ENCODE measurements around the gene EGLN1.

GRCh38 chr1:231334079-231334666 lies 87.9 kb downstream of the EGLN1 start:
- TF ChIP-seq GATA3 (IDR thresholded peaks at IDR 0.05; ENCODE audit: low read depth, low read length): no peak
- TF ChIP-seq GATA2 (IDR thresholded peaks at IDR 0.05; ENCODE audit: low read depth, low read length): no peak

All from SH-SY5Y (cell line).